Lung (tissue), 12 donors: Measurements from ENCODE around the gene PAK1. TPM values are rescaled to one million over a fixed set of nuclear protein-coding genes. Genes with fewer than 3 reads are reported as not detected.

ENCODE experiments used
- ATAC-seq: fragments of 200-7000 bp; cut with Tn5 transposase; one replicate; pipeline ENCODE4 v1.9.1; 2020; ENCODE audit warnings: moderate number of reproducible peaks; ENCODE audit not compliant: insufficient read depth, low FRiP score
- DNase-seq, 3 donors: peaks; one replicate each; pipeline ENCODE4 v3.0.0-alpha.2; 2013 to 2017
- H3K27ac ChIP-seq, 2 donors: one replicate each; pipeline ENCODE4 v1.5.1; 2013; ENCODE audit warnings: mild to moderate bottlenecking in 2 of 2, moderate library complexity in 2 of 2, control low read depth in 1 of 2, inconsistent platforms in 1 of 2, low read depth in 1 of 2, low read length in 1 of 2
- H3K27me3 ChIP-seq, 3 donors: one replicate each; pipeline ENCODE4 v1.5.1; 2013; ENCODE audit warnings: low read length in 2 of 3; ENCODE audit not compliant: control insufficient read depth in 3 of 3, insufficient read depth in 3 of 3
- H3K36me3 ChIP-seq, 4 donors: one replicate each; pipeline ENCODE4 v1.5.1; 2013; ENCODE audit warnings: low read length in 4 of 4, mild to moderate bottlenecking in 1 of 4, moderate library complexity in 1 of 4; ENCODE audit not compliant: control insufficient read depth in 4 of 4, insufficient read depth in 4 of 4
- H3K4me1 ChIP-seq, 5 donors: one replicate each; pipeline ENCODE4 v1.5.1; 2013; ENCODE audit warnings: low read length in 5 of 5, mild to moderate bottlenecking in 2 of 5, moderate library complexity in 1 of 5; ENCODE audit not compliant: control insufficient read depth in 5 of 5, insufficient read depth in 5 of 5
- H3K4me3 ChIP-seq: one replicate; pipeline ENCODE4 v1.5.1; 2013; ENCODE audit warnings: mild to moderate bottlenecking, control low read depth, moderate library complexity
- H3K9ac ChIP-seq, 2 donors: one replicate each; pipeline ENCODE4 v1.5.1; 2013; ENCODE audit warnings: low read length in 2 of 2, control low read depth in 1 of 2; ENCODE audit not compliant: insufficient read depth in 1 of 2
- H3K9me3 ChIP-seq, 4 donors: one replicate each; pipeline ENCODE4 v1.5.1; 2013; ENCODE audit warnings: low read length in 3 of 4, mild to moderate bottlenecking in 1 of 4, moderate library complexity in 1 of 4; ENCODE audit not compliant: control insufficient read depth in 4 of 4, insufficient read depth in 3 of 4
- CTCF ChIP-seq: IDR thresholded peaks from 2 replicates; pipeline ENCODE4 v1.5.1; 2012; ENCODE audit warnings: mild to moderate bottlenecking; ENCODE audit errors: control extremely low read depth, extremely low read depth
- WGBS, 2 donors: extraction: QIAGEN DNeasy Blood & Tissue Kit; methylation state at CpG; one replicate each; pipeline ENCODE4 v1.1.7; 2013; 5-methylcytosine and 5-hydroxymethylcytosine counted together
- polyA plus RNA-seq, 2 donors: library from polyadenylated mRNA; stranded (reverse); fragments of 200-250 nt; gene quantifications; one replicate each; pipeline ENCODE4 v1.2.1, GENCODE V29; 2013
- total RNA-seq, 2 donors: library from RNA; depleted of rRNA in 1 of 2; stranded (reverse); fragments of >200 nt in 1 of 2; gene quantifications; one replicate each; pipeline ENCODE4 v1.2.1, GENCODE V29; 2014 to 2021
- donor health status: control.
- donor health status: control.
- donor health status: Bipolar disorder and iron deficiency.
- donor health status: healthy.
- donor health status: DM: yes; HTN: yes; CAD: no.

The PAK1 gene
- total and polyA plus RNA-seq, 4 donors = 8.4 to 70.6 (median 29.8) TPM

- H3K36me3 ChIP-seq = peaks cover 0 to 3% (median 1%) of the 10 kb centered on the region in 4 donors
- peaks cover 0 to 3% (median 0%) of the 10 kb centered on the region in 4 donors for H3K9me3 ChIP-seq
- H3K9ac ChIP-seq = no peak overlapping the region
- ATAC-seq (no peak), DNase-seq (peak in 1 of 3 donors; percentile 8)
- TF ChIP-seq CTCF = no peak
- 92 to 93% methylated on average over 2 of the region's 2 CpGs for WGBS, 2 donors
- no peak overlapping the region for H3K4me3 ChIP-seq
- H3K4me1 ChIP-seq = no peaks in the 10 kb centered on the region
- H3K27me3 ChIP-seq = no peaks in the 10 kb centered on the region
- no peak overlapping the region for H3K27ac ChIP-seq
Observed at GRCh38 chr11:77372726-77373125, 101.2 kb downstream of the PAK1 start.

- DNase-seq = no peak
- no peak overlapping the region for H3K4me3 ChIP-seq
- H3K9me3 ChIP-seq = peaks cover 0 to 3% (median 0%) of the 10 kb centered on the region in 4 donors
- no peak overlapping the region for H3K9ac ChIP-seq
- H3K27ac ChIP-seq = no peak overlapping the region
- no peaks in the 10 kb centered on the region for H3K27me3 ChIP-seq
- no peak for TF ChIP-seq CTCF
- no peak for ATAC-seq
- H3K36me3 ChIP-seq = peaks cover 0 to 3% (median 0%) of the 10 kb centered on the region in 4 donors
- H3K4me1 ChIP-seq = no peaks in the 10 kb centered on the region
Observed at GRCh38 chr11:77371646-77372045, 102.2 kb downstream of the PAK1 start.

- Histone ChIP-seq H3K4me3 (no peak overlapping the region), H3K36me3 (no peaks in the 10 kb centered on the region), H3K4me1 (no peaks in the 10 kb centered on the region), H3K9ac (no peak overlapping the region), H3K27ac (no peak overlapping the region), H3K9me3 (peaks cover 0 to 7% (median 2%) of the 10 kb centered on the region in 4 donors), H3K27me3 (no peaks in the 10 kb centered on the region)
- ATAC-seq (no peak), DNase-seq (no peak)
- TF ChIP-seq CTCF = no peak
- WGBS, 2 donors = 43 to 95% methylated on average over 1 of the region's 1 CpG
Observed at GRCh38 chr11:77370217-77370616, 103.7 kb downstream of the PAK1 start.

- TF ChIP-seq CTCF = no peak
- H3K9ac ChIP-seq = no peak overlapping the region
- DNase-seq (no peak), ATAC-seq (no peak)
- peaks cover 0 to 3% (median 1%) of the 10 kb centered on the region in 4 donors for H3K9me3 ChIP-seq
- H3K36me3 ChIP-seq = peaks cover 0 to 3% (median 1%) of the 10 kb centered on the region in 4 donors
- no peak overlapping the region for H3K27ac ChIP-seq
- no peak overlapping the region for H3K4me3 ChIP-seq
- H3K27me3 ChIP-seq = no peaks in the 10 kb centered on the region
- WGBS, 2 donors = 81 to 91% methylated on average over 3 of the region's 3 CpGs
- H3K4me1 ChIP-seq = no peaks in the 10 kb centered on the region
Observed at GRCh38 chr11:77361184-77361583, 112.7 kb downstream of the PAK1 start.
